ENCODE measurements around the gene ELOVL3. TPM values are rescaled to one million over a fixed set of nuclear protein-coding genes. Genes with fewer than 3 reads are reported as not detected.

ELOVL3 gene
- total and polyA plus RNA-seq, 2 of the 13 experiments (the other 11 are each of a cell fraction or from before 2014, with no cell fraction given): 0.58 to 0.69 TPM

DNA sequence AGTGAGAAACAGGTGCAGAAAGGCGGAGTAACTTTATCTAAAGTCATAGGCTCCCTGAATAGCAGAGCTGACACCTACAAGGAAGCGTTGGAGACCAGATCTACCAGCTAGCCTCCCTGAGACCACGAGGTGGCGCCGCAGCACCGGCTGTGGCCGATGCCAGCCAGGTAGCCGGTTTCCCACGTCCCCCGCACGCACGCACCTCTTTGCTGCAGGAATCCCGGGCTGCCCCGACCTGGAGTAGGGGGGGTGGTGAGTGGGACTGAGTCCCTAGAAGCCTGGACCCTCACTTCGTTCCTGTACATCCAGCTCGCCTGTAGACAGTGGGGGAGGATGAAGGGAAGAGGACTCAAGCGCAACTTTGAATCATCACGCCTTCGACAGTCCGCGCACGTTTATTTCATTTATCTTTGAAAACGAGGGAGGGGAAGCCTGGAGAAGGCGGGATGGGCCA, 3.7 kb downstream of the ELOVL3 start (continued):
- no peak for TF ChIP-seq ZNF484 (CRISPR knock-in tag; IDR thresholded peaks at IDR 0.05; ENCODE audit: borderline replicate concordance, low read depth)
- no peak for TF ChIP-seq SP4 (CRISPR knock-in tag; IDR thresholded peaks at IDR 0.05)
- no peak for TF ChIP-seq MIXL1 (CRISPR knock-in tag; IDR thresholded peaks at IDR 0.05)
- TF ChIP-seq, protein P1, sequence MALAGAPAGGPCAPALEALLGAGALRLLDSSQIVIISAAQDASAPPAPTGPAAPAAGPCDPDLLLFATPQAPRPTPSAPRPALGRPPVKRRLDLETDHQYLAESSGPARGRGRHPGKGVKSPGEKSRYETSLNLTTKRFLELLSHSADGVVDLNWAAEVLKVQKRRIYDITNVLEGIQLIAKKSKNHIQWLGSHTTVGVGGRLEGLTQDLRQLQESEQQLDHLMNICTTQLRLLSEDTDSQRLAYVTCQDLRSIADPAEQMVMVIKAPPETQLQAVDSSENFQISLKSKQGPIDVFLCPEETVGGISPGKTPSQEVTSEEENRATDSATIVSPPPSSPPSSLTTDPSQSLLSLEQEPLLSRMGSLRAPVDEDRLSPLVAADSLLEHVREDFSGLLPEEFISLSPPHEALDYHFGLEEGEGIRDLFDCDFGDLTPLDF (CRISPR knock-in tag; IDR thresholded peaks at IDR 0.05): no peak
- TF ChIP-seq, protein P2, sequence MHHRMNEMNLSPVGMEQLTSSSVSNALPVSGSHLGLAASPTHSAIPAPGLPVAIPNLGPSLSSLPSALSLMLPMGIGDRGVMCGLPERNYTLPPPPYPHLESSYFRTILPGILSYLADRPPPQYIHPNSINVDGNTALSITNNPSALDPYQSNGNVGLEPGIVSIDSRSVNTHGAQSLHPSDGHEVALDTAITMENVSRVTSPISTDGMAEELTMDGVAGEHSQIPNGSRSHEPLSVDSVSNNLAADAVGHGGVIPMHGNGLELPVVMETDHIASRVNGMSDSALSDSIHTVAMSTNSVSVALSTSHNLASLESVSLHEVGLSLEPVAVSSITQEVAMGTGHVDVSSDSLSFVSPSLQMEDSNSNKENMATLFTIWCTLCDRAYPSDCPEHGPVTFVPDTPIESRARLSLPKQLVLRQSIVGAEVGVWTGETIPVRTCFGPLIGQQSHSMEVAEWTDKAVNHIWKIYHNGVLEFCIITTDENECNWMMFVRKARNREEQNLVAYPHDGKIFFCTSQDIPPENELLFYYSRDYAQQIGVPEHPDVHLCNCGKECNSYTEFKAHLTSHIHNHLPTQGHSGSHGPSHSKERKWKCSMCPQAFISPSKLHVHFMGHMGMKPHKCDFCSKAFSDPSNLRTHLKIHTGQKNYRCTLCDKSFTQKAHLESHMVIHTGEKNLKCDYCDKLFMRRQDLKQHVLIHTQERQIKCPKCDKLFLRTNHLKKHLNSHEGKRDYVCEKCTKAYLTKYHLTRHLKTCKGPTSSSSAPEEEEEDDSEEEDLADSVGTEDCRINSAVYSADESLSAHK (CRISPR knock-in tag; IDR thresholded peaks at IDR 0.05; ENCODE audit: borderline replicate concordance): no peak
- TF ChIP-seq ZNF747 (CRISPR knock-in tag; IDR thresholded peaks at IDR 0.05; ENCODE audit: borderline replicate concordance): no peak
- TF ChIP-seq, protein P3, sequence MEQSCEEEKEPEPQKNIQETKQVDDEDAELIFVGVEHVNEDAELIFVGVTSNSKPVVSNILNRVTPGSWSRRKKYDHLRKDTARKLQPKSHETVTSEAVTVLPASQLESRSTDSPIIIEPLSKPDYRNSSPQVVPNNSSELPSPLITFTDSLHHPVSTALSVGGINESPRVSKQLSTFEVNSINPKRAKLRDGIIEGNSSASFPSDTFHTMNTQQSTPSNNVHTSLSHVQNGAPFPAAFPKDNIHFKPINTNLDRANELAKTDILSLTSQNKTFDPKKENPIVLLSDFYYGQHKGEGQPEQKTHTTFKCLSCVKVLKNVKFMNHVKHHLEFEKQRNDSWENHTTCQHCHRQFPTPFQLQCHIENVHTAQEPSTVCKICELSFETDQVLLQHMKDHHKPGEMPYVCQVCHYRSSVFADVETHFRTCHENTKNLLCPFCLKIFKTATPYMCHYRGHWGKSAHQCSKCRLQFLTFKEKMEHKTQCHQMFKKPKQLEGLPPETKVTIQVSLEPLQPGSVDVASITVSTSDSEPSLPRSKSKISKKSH (CRISPR knock-in tag; IDR thresholded peaks at IDR 0.05; ENCODE audit: borderline replicate concordance): peak; percentile 59; the same call in 1 of the 2 replicates
- TF ChIP-seq AKAP8 (CRISPR knock-in tag; IDR thresholded peaks at IDR 0.05): no peak
- TF ChIP-seq ZNF569 (CRISPR knock-in tag; IDR thresholded peaks at IDR 0.05; ENCODE audit: borderline replicate concordance): no peak
- no peak for TF ChIP-seq KDM5A (IDR thresholded peaks at IDR 0.05; ENCODE audit: borderline replicate concordance, low read length)
- TF ChIP-seq ZNF431 (CRISPR knock-in tag; IDR thresholded peaks at IDR 0.05; ENCODE audit: borderline replicate concordance, low read depth): 0 out of 2 replicates have a peak, but pooled peaks have one; percentile 63
- TF ChIP-seq, protein P4, sequence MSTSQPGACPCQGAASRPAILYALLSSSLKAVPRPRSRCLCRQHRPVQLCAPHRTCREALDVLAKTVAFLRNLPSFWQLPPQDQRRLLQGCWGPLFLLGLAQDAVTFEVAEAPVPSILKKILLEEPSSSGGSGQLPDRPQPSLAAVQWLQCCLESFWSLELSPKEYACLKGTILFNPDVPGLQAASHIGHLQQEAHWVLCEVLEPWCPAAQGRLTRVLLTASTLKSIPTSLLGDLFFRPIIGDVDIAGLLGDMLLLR (CRISPR knock-in tag; IDR thresholded peaks at IDR 0.05): no peak
- no peak for TF ChIP-seq ZNF543 (CRISPR knock-in tag; IDR thresholded peaks at IDR 0.05)
- TF ChIP-seq RFX5 (IDR thresholded peaks at IDR 0.05; ENCODE audit: low read depth, low read length): no peak
- TF ChIP-seq, protein P5, sequence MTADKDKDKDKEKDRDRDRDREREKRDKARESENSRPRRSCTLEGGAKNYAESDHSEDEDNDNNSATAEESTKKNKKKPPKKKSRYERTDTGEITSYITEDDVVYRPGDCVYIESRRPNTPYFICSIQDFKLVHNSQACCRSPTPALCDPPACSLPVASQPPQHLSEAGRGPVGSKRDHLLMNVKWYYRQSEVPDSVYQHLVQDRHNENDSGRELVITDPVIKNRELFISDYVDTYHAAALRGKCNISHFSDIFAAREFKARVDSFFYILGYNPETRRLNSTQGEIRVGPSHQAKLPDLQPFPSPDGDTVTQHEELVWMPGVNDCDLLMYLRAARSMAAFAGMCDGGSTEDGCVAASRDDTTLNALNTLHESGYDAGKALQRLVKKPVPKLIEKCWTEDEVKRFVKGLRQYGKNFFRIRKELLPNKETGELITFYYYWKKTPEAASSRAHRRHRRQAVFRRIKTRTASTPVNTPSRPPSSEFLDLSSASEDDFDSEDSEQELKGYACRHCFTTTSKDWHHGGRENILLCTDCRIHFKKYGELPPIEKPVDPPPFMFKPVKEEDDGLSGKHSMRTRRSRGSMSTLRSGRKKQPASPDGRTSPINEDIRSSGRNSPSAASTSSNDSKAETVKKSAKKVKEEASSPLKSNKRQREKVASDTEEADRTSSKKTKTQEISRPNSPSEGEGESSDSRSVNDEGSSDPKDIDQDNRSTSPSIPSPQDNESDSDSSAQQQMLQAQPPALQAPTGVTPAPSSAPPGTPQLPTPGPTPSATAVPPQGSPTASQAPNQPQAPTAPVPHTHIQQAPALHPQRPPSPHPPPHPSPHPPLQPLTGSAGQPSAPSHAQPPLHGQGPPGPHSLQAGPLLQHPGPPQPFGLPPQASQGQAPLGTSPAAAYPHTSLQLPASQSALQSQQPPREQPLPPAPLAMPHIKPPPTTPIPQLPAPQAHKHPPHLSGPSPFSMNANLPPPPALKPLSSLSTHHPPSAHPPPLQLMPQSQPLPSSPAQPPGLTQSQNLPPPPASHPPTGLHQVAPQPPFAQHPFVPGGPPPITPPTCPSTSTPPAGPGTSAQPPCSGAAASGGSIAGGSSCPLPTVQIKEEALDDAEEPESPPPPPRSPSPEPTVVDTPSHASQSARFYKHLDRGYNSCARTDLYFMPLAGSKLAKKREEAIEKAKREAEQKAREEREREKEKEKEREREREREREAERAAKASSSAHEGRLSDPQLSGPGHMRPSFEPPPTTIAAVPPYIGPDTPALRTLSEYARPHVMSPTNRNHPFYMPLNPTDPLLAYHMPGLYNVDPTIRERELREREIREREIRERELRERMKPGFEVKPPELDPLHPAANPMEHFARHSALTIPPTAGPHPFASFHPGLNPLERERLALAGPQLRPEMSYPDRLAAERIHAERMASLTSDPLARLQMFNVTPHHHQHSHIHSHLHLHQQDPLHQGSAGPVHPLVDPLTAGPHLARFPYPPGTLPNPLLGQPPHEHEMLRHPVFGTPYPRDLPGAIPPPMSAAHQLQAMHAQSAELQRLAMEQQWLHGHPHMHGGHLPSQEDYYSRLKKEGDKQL (CRISPR knock-in tag; IDR thresholded peaks at IDR 0.05; ENCODE audit: low read depth): no peak
- TF ChIP-seq ZNF33B (CRISPR knock-in tag; IDR thresholded peaks at IDR 0.05): 0 out of 2 replicates have a peak, but pooled peaks have one; percentile 36
- TF ChIP-seq, protein P6, sequence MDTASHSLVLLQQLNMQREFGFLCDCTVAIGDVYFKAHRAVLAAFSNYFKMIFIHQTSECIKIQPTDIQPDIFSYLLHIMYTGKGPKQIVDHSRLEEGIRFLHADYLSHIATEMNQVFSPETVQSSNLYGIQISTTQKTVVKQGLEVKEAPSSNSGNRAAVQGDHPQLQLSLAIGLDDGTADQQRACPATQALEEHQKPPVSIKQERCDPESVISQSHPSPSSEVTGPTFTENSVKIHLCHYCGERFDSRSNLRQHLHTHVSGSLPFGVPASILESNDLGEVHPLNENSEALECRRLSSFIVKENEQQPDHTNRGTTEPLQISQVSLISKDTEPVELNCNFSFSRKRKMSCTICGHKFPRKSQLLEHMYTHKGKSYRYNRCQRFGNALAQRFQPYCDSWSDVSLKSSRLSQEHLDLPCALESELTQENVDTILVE (CRISPR knock-in tag; IDR thresholded peaks at IDR 0.05): no peak

Measured in HepG2 (cell line).